Tibial nerve (tissue), 4 donors: ENCODE measurements around the gene LBH. TPM values are rescaled to one million over a fixed set of nuclear protein-coding genes. Genes with fewer than 3 reads are reported as not detected.

ENCODE experiments used
- DNase-seq, 2 donors: peaks; one replicate each; pipeline ENCODE4 v3.0.0-alpha.2; 2019; ENCODE audit warnings: low spot score in 2 of 2
- H3K27ac ChIP-seq, 4 donors: fragments of 200-600 bp; sonication (generic) in 3 of 4; one replicate each; pipeline ENCODE4 v1.5.1; 2017 to 2019; ENCODE audit warnings: mild to moderate bottlenecking in 1 of 4
- H3K27me3 ChIP-seq, 2 donors: fragments of 200-600 bp; sonication (generic) in 1 of 2; one replicate each; pipeline versions ENCODE4 v1.5.1 to v1.6.0; 2017 to 2019
- H3K36me3 ChIP-seq, 3 donors: fragments of 200-600 bp; sonication (generic); one replicate each; pipeline ENCODE4 v1.5.1; 2018 to 2019
- H3K4me1 ChIP-seq, 4 donors: fragments of 200-600 bp; sonication (generic) in 3 of 4; one replicate each; pipeline ENCODE4 v1.5.1; 2017 to 2019
- H3K4me3 ChIP-seq, 4 donors: fragments of 200-600 bp; sonication (generic) in 3 of 4; one replicate each; pipeline ENCODE4 v1.5.1; 2017 to 2019; ENCODE audit warnings: mild to moderate bottlenecking in 1 of 4, moderate library complexity in 1 of 4
- H3K9me3 ChIP-seq, 4 donors: fragments of 200-600 bp; sonication (generic) in 3 of 4; one replicate each; pipeline ENCODE4 v1.5.1; 2017 to 2019
- CTCF ChIP-seq, 5 experiments: fragments of 200-600 bp in 3 of 5; fragments of 450-650 bp in 2 of 5; sonication (generic) in 3 of 5; IDR thresholded peaks; one replicate each; pipeline ENCODE4 v1.5.1; 2016 to 2019; ENCODE audit warnings: antibody characterized with exemption in 5 of 5, mild to moderate bottlenecking in 3 of 5, moderate library complexity in 2 of 5
- EP300 ChIP-seq, 2 donors: sonication (generic); formaldehyde crosslinking; IDR thresholded peaks; one replicate each; pipeline ENCODE4 v1.6.1; 2017; ENCODE audit warnings: antibody characterized with exemption in 2 of 2, mild to moderate bottlenecking in 1 of 2
- POLR2A ChIP-seq, 2 donors: fragments of 450-650 bp; IDR thresholded peaks; one replicate each; pipeline ENCODE4 v1.6.1; 2017; ENCODE audit warnings: antibody characterized with exemption in 2 of 2, mild to moderate bottlenecking in 2 of 2, moderate library complexity in 2 of 2
- WGBS, 2 donors: methylation state at CpG; one replicate each; pipeline ENCODE4 v1.1.5; 2018; 5-methylcytosine and 5-hydroxymethylcytosine counted together
- small RNA-seq: library from RNA; depleted of rRNA; stranded (forward); fragments of <200 nt; gene quantifications from one replicate; pipeline ENCODE3, GENCODE V24; 2016
- total RNA-seq, 4 donors: library from RNA; depleted of rRNA; stranded (reverse); fragments of >200 nt; gene quantifications; one replicate each; pipeline ENCODE4 v1.1.0, GENCODE V29; 2016

The LBH gene
- total RNA-seq, 4 donors from 2014 or later, result 12.7 to 31.6 (median 21.5) TPM

GRCh38 chr2:30302566-30302965, 71.2 kb downstream of the LBH start:
- WGBS, 2 donors, result 88 to 91% methylated on average over 5 of the region's 5 CpGs
- Histone ChIP-seq H3K4me3 (no peak overlapping the region), H3K27ac (no peak overlapping the region), H3K9me3 (no peaks in the 10 kb centered on the region), H3K27me3 (no peaks in the 10 kb centered on the region), H3K4me1 (peaks cover 0 to 6% (median 0%) of the 10 kb centered on the region in 4 donors), H3K36me3 (no peaks in the 10 kb centered on the region)
- TF ChIP-seq POLR2A (IDR thresholded peaks at IDR 0.05), result no peak
- no peak for TF ChIP-seq CTCF (IDR thresholded peaks at IDR 0.05)
- TF ChIP-seq EP300 (IDR thresholded peaks at IDR 0.05), result no peak
- no peak for DNase-seq

- Histone ChIP-seq H3K27me3 (no peaks in the 10 kb centered on the region), H3K4me1 (peaks cover 0 to 6% (median 0%) of the 10 kb centered on the region in 4 donors), H3K9me3 (no peaks in the 10 kb centered on the region), H3K27ac (no peak overlapping the region), H3K36me3 (no peaks in the 10 kb centered on the region), H3K4me3 (no peak overlapping the region)
- DNase-seq, result no peak
- TF ChIP-seq CTCF (IDR thresholded peaks at IDR 0.05), result no peak
- TF ChIP-seq POLR2A (IDR thresholded peaks at IDR 0.05), result no peak
- TF ChIP-seq EP300 (IDR thresholded peaks at IDR 0.05), result no peak
- WGBS, 2 donors, result 92 to 94% methylated on average over 11 of the region's 11 CpGs
These were observed 71.8 kb downstream of the LBH start for GRCh38 chr2:30303095-30303494.

DNA sequence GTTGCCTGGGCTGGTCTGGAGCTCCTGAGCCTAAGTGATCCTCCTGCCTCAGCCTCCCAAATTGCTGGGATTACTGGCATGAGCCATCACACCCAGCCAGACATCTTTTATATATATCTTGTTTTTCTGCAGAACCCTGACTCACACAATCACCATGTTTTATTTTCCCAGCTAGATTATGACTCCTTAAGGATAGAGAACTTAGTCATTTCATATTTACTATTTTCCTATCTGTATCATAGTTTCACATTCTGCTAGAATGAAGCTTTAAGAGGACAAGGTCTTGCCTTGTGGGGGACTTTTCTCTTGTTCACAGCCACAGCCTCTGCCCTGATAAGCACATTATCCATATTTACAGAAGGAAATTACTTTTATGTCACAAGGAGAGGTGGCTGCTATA, 73.9 kb downstream of the LBH start:
- H3K27me3 ChIP-seq, result no peaks in the 10 kb centered on the region
- peaks cover 0 to 6% (median 0%) of the 10 kb centered on the region in 4 donors for H3K4me1 ChIP-seq
- DNase-seq, result no peak
- H3K27ac ChIP-seq, result no peak overlapping the region
- no peak overlapping the region for H3K4me3 ChIP-seq
- no peak for TF ChIP-seq POLR2A (IDR thresholded peaks at IDR 0.05)
- TF ChIP-seq CTCF (IDR thresholded peaks at IDR 0.05), result no peak
- H3K36me3 ChIP-seq, result no peaks in the 10 kb centered on the region
- H3K9me3 ChIP-seq, result no peaks in the 10 kb centered on the region

- H3K27ac ChIP-seq, result no peak overlapping the region
- H3K9me3 ChIP-seq, result no peaks in the 10 kb centered on the region
- peaks cover 0 to 3% (median 0%) of the 10 kb centered on the region in 4 donors for H3K4me1 ChIP-seq
- no peak overlapping the region for H3K4me3 ChIP-seq
- H3K36me3 ChIP-seq, result no peaks in the 10 kb centered on the region
- no peaks in the 10 kb centered on the region for H3K27me3 ChIP-seq
- WGBS, 2 donors, result 85 to 90% methylated on average over 4 of the region's 4 CpGs
- DNase-seq, result no peak
- TF ChIP-seq CTCF (IDR thresholded peaks at IDR 0.05) (no peak), EP300 (IDR thresholded peaks at IDR 0.05) (no peak), POLR2A (IDR thresholded peaks at IDR 0.05) (no peak)
These were observed 75.2 kb downstream of the LBH start for GRCh38 chr2:30306522-30306921.

DNA sequence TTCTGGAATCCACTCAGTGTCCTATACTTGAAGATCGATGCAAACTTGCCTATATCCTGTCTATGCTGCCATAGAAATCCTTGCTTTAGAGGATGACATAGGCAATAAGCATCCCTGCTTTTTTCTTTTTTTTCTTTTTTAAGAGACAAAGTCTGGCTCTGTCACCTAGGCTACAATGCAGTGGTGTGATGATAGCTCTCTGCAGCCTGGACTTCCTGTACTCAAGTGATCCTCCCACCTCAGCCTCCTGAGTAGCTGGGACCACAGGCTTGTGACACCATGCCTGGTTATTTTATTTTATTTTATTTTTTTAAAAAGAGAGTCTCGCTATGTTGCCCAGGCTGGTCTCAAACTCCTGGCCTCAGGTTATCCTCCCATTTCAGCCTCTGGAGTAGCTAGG, 76.9 kb downstream of the LBH start:
- no peaks in the 10 kb centered on the region for H3K36me3 ChIP-seq
- no peaks in the 10 kb centered on the region for H3K27me3 ChIP-seq
- H3K27ac ChIP-seq, result no peak overlapping the region
- H3K4me3 ChIP-seq, result no peak overlapping the region
- TF ChIP-seq POLR2A (IDR thresholded peaks at IDR 0.05) (no peak), EP300 (IDR thresholded peaks at IDR 0.05) (no peak), CTCF (IDR thresholded peaks at IDR 0.05) (no peak)
- no peaks in the 10 kb centered on the region for H3K9me3 ChIP-seq
- no peak for DNase-seq
- WGBS, 2 donors, result 96 to 98% methylated on average over 2 of the region's 2 CpGs
- H3K4me1 ChIP-seq, result no peaks in the 10 kb centered on the region

Small RNA genes lying within 50 kb of the gene (small RNA-seq; reads per million reads assigned to genes)
- not detected for gene SNORA10B

Other genes with a start within 250 kb of the LBH start
- 10 to 100 TPM; 53.4 to 94.2 (median 71.4) TPM for gene YPEL5, start 84.5 kb upstream of the LBH start, total RNA-seq
- gene LCLAT1, start 215.7 kb downstream of the LBH start, total RNA-seq, result 10 to 100 TPM in 2 of 4 donors, 1 to 10 TPM in 2; 8.4 to 15.9 (median 11.8) TPM